SK-N-SH treated with all-trans-retinoic acid at 6 μM for 48 hours (cell line): ENCODE measurements around the gene CSRP2.

Source experiments
- ATAC-seq: fragments of 200-7000 bp; cut with Tn5 transposase; 3 replicates; pipeline ENCODE4 v1.9.1; 2020; ENCODE audit warnings: mild to moderate bottlenecking, moderate library complexity
- ARNTL ChIP-seq: fragments of 450-650 bp; formaldehyde crosslinking; IDR thresholded peaks from 2 replicates; pipeline ENCODE4 v1.5.0; 2020; ENCODE audit warnings: low read depth, mild to moderate bottlenecking, moderate library complexity, borderline replicate concordance
- CREB5 ChIP-seq: fragments of 250-450 bp; sonication (Bioruptor Pico); IDR thresholded peaks from 2 replicates; pipeline ENCODE4 v1.5.1; 2020; ENCODE audit warnings: low read depth, mild to moderate bottlenecking, moderate library complexity
- CSDC2 ChIP-seq: fragments of 250-450 bp; sonication (Bioruptor Pico); IDR thresholded peaks from 2 replicates; pipeline ENCODE4 v1.5.0; 2020; ENCODE audit warnings: mild to moderate bottlenecking, moderate library complexity
- ESRRG ChIP-seq: fragments of 250-450 bp; sonication (Bioruptor Pico); IDR thresholded peaks from 2 replicates; pipeline ENCODE4 v1.6.1; 2021; ENCODE audit warnings: mild to moderate bottlenecking
- GLIS3 ChIP-seq: fragments of 250-450 bp; sonication (Bioruptor Pico); IDR thresholded peaks from 2 replicates; pipeline ENCODE4 v1.5.0; 2020; ENCODE audit warnings: mild to moderate bottlenecking, moderate library complexity
- ISL1 ChIP-seq: fragments of 250-450 bp; sonication (Bioruptor Pico); IDR thresholded peaks from 2 replicates; pipeline ENCODE4 v2.1.2; 2022; ENCODE audit warnings: mild to moderate bottlenecking, moderate library complexity
- OSR1 ChIP-seq: fragments of 250-450 bp; sonication (Bioruptor Pico); IDR thresholded peaks from 2 replicates; pipeline ENCODE4 v1.8.0; 2022; ENCODE audit warnings: moderate library complexity, mild to moderate bottlenecking, inconsistent platforms
- PATZ1 ChIP-seq: fragments of 250-450 bp; sonication (Bioruptor Pico); IDR thresholded peaks from 2 replicates; pipeline ENCODE4 v1.8.0; 2020; ENCODE audit warnings: mild to moderate bottlenecking, moderate library complexity, borderline replicate concordance
- PPARA ChIP-seq: fragments of 250-450 bp; sonication (Bioruptor Pico); IDR thresholded peaks from 2 replicates; pipeline ENCODE4 v1.5.0; 2020; ENCODE audit warnings: mild to moderate bottlenecking, borderline replicate concordance
- SNAI2 ChIP-seq: fragments of 250-450 bp; sonication (Bioruptor Pico); IDR thresholded peaks from 2 replicates; pipeline ENCODE4 v1.5.0; 2020; ENCODE audit warnings: mild to moderate bottlenecking, moderate library complexity
- TCF4 ChIP-seq: fragments of 250-450 bp; sonication (Bioruptor Pico); IDR thresholded peaks from 2 replicates; pipeline ENCODE4 v1.8.0; 2021; ENCODE audit warnings: mild to moderate bottlenecking, moderate library complexity, borderline replicate concordance
- TOX ChIP-seq: fragments of 250-450 bp; sonication (Bioruptor Pico); IDR thresholded peaks from 2 replicates; pipeline ENCODE4 v1.8.0; 2021; ENCODE audit warnings: mild to moderate bottlenecking, moderate library complexity, borderline replicate concordance
- ZC3H10 ChIP-seq: fragments of 250-450 bp; sonication (Bioruptor Pico); IDR thresholded peaks from 2 replicates; pipeline ENCODE4 v1.5.1; 2021; ENCODE audit warnings: mild to moderate bottlenecking, moderate library complexity
- ZFP3 ChIP-seq: fragments of 250-450 bp; sonication (Bioruptor Pico); IDR thresholded peaks from 2 replicates; pipeline ENCODE4 v1.5.0; 2020; ENCODE audit warnings: mild to moderate bottlenecking, moderate library complexity
- ZFP30 ChIP-seq: fragments of 450-650 bp; formaldehyde crosslinking; IDR thresholded peaks from 2 replicates; pipeline ENCODE4 v1.5.0; 2022; ENCODE audit warnings: mild to moderate bottlenecking, moderate library complexity
- ZNF565 ChIP-seq: fragments of 450-650 bp; formaldehyde crosslinking; conservative IDR thresholded peaks from 2 replicates; pipeline ENCODE4 v1.5.0; 2020; ENCODE audit warnings: low read depth, mild to moderate bottlenecking, moderate library complexity
- ZNF70 ChIP-seq: fragments of 450-650 bp; formaldehyde crosslinking; IDR thresholded peaks from 2 replicates; pipeline ENCODE4 v1.5.0; 2020; ENCODE audit warnings: mild to moderate bottlenecking, moderate library complexity
- ZNF8 ChIP-seq: fragments of 450-650 bp; formaldehyde crosslinking; IDR thresholded peaks from 2 replicates; pipeline ENCODE4 v1.5.0; 2020; ENCODE audit warnings: mild to moderate bottlenecking, moderate library complexity
- TF ChIP-seq, protein P1 (sequence below): fragments of 250-450 bp; sonication (Bioruptor Pico); IDR thresholded peaks from 2 replicates; pipeline ENCODE4 v1.5.1; 2021; ENCODE audit warnings: mild to moderate bottlenecking, moderate library complexity
- TF ChIP-seq, protein P2 (sequence below): fragments of 250-450 bp; sonication (Bioruptor Pico); IDR thresholded peaks from 2 replicates; pipeline ENCODE4 v1.5.0; 2020; ENCODE audit warnings: mild to moderate bottlenecking, moderate library complexity
- TF ChIP-seq, protein P3 (sequence below): fragments of 250-450 bp; sonication (Bioruptor Pico); IDR thresholded peaks from 2 replicates; pipeline ENCODE4 v1.8.0; 2021; ENCODE audit warnings: low read depth, mild to moderate bottlenecking, moderate library complexity, borderline replicate concordance

CSRP2 gene

DNA sequence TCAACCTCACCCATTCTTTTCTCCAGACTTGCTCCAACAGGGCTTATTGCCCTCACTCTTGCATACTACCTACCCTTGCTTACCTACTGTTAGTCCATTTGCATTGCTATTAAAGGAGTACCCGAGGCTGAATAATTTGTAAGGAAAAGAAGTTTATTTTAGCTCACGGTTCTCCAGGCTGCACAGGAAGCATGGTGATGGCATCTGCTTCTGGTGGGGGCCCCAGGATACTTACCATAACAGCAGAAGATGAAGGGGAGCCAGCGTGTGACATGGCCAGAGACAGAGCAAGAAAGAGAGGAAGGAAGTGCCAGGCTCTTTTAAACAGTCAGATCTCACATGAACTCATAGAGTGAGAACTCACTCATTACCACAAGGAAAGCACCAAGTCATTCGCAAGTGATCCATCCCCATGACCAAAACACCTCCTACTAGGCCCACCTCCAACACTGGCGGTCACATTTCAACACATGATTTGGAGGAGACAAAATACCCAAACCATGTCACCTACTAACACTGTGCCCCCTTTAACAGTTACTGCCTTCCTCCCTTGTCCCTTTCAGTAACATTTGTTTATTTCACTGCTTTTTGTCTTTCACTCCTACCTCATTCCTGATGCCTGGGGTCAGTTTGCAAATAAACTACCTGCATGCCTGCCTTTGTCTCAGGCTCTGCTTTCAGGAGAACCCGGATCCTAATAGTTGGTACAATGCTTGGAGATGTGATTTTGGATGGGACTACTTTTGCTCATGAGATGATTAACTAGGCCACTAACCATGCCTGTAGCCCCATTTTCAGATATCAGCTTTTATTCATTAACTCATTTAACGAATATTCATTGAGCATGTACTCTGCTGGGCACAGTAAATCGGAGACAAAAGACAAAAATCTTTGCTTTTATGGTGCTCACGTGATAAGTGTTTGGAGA lies 41.6 kb upstream of the CSRP2 start:
- TF ChIP-seq, protein P1, sequence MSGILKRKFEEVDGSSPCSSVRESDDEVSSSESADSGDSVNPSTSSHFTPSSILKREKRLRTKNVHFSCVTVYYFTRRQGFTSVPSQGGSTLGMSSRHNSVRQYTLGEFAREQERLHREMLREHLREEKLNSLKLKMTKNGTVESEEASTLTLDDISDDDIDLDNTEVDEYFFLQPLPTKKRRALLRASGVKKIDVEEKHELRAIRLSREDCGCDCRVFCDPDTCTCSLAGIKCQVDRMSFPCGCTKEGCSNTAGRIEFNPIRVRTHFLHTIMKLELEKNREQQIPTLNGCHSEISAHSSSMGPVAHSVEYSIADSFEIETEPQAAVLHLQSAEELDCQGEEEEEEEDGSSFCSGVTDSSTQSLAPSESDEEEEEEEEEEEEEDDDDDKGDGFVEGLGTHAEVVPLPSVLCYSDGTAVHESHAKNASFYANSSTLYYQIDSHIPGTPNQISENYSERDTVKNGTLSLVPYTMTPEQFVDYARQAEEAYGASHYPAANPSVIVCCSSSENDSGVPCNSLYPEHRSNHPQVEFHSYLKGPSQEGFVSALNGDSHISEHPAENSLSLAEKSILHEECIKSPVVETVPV (CRISPR knock-in tag), result no peak
- TF ChIP-seq ZNF70 (CRISPR knock-in tag) (no peak), GLIS3 (CRISPR knock-in tag) (no peak), ZC3H10 (CRISPR knock-in tag) (no peak), CSDC2 (CRISPR knock-in tag) (no peak), TCF4 (CRISPR knock-in tag) (no peak), ESRRG (no peak), ISL1 (CRISPR knock-in tag) (no peak), PATZ1 (CRISPR knock-in tag) (no peak), OSR1 (CRISPR knock-in tag) (no peak), ZFP3 (CRISPR knock-in tag) (no peak), ZNF565 (no peak), PPARA (CRISPR knock-in tag) (no peak), TOX (no peak), ZFP30 (CRISPR knock-in tag) (no peak), ZNF8 (CRISPR knock-in tag) (no peak), CREB5 (CRISPR knock-in tag) (no peak)
- TF ChIP-seq, protein P2, sequence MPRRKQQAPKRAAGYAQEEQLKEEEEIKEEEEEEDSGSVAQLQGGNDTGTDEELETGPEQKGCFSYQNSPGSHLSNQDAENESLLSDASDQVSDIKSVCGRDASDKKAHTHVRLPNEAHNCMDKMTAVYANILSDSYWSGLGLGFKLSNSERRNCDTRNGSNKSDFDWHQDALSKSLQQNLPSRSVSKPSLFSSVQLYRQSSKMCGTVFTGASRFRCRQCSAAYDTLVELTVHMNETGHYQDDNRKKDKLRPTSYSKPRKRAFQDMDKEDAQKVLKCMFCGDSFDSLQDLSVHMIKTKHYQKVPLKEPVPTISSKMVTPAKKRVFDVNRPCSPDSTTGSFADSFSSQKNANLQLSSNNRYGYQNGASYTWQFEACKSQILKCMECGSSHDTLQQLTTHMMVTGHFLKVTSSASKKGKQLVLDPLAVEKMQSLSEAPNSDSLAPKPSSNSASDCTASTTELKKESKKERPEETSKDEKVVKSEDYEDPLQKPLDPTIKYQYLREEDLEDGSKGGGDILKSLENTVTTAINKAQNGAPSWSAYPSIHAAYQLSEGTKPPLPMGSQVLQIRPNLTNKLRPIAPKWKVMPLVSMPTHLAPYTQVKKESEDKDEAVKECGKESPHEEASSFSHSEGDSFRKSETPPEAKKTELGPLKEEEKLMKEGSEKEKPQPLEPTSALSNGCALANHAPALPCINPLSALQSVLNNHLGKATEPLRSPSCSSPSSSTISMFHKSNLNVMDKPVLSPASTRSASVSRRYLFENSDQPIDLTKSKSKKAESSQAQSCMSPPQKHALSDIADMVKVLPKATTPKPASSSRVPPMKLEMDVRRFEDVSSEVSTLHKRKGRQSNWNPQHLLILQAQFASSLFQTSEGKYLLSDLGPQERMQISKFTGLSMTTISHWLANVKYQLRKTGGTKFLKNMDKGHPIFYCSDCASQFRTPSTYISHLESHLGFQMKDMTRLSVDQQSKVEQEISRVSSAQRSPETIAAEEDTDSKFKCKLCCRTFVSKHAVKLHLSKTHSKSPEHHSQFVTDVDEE (CRISPR knock-in tag), result no peak
- TF ChIP-seq, protein P3, sequence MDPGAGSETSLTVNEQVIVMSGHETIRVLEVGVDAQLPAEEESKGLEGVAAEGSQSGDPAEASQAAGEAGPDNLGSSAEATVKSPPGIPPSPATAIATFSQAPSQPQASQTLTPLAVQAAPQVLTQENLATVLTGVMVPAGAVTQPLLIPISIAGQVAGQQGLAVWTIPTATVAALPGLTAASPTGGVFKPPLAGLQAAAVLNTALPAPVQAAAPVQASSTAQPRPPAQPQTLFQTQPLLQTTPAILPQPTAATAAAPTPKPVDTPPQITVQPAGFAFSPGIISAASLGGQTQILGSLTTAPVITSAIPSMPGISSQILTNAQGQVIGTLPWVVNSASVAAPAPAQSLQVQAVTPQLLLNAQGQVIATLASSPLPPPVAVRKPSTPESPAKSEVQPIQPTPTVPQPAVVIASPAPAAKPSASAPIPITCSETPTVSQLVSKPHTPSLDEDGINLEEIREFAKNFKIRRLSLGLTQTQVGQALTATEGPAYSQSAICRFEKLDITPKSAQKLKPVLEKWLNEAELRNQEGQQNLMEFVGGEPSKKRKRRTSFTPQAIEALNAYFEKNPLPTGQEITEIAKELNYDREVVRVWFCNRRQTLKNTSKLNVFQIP (CRISPR knock-in tag), result no peak
- TF ChIP-seq, all 23 proteins: peak for 0

GRCh38 chr12:76919383-76920171 lies 40.8 kb upstream of the CSRP2 start:
- no peak for ATAC-seq
- TF ChIP-seq ESRRG (no peak), ZNF70 (CRISPR knock-in tag) (no peak), ISL1 (CRISPR knock-in tag) (no peak), CREB5 (CRISPR knock-in tag) (no peak), TCF4 (CRISPR knock-in tag) (no peak), ARNTL (CRISPR knock-in tag) (no peak), SNAI2 (CRISPR knock-in tag) (no peak), TOX (no peak)
- TF ChIP-seq, protein P1 (CRISPR knock-in tag), result no peak
- TF ChIP-seq, protein P3 (CRISPR knock-in tag), result no peak

More for the DNA sequence above, 41.6 kb upstream of the CSRP2 start:
- no peak for ATAC-seq
